Measurements from ENCODE around the gene SLC6A8. TPM values are rescaled to one million over a fixed set of nuclear protein-coding genes. Genes with fewer than 3 reads are reported as not detected.
"Not testable (repeated sequence)": the region's sequence is repeated elsewhere in the genome, so short reads cannot be mapped to it uniquely, and the experiment has no call there.

SLC6A8 gene
- total and polyA plus RNA-seq, 2 donors (not counting 3 experiments of a cell fraction or from before 2014, with no cell fraction given): 22.7 to 23.6 TPM

- H3K4me1 ChIP-seq (ENCODE audit: control insufficient read depth, extremely low read depth, insufficient read depth, low read length): peaks cover 12% of the 10 kb centered on the region
- H2AFZ ChIP-seq (ENCODE audit: low read depth, low read length); DNase-seq (ENCODE audit: low read depth, low spot score); BruUV-seq (replicated peaks); POLR2A ChIA-PET; FAIRE-seq; H3K79me2 ChIP-seq (ENCODE audit: control insufficient read depth, insufficient read depth, low read length); H3K9me3 ChIP-seq (replicated peaks; ENCODE audit: control insufficient read depth, insufficient read depth, low read length); H3K4me2 ChIP-seq (ENCODE audit: insufficient read depth, low read length); H3K27me3 ChIP-seq (ENCODE audit: control insufficient read depth in 2 of 2, insufficient read depth in 2 of 2, low read length in 2 of 2); CTCF ChIA-PET; H4K20me1 ChIP-seq (replicated peaks; ENCODE audit: control insufficient read depth, extremely low read depth, insufficient read depth, low read length); dilution Hi-C loops (cut with MboI; ENCODE audit: extremely low pct_ligation_motif_present, low sequenced_read_pairs); H3K9ac ChIP-seq (replicated peaks; ENCODE audit: extremely low read depth, insufficient read depth, low read length); H3K4me3 ChIP-seq (replicated peaks in 1 of 3; ENCODE audit: insufficient read depth in 1 of 3, low read depth in 1 of 3, low read length in 3 of 3); intact Hi-C loops (cut with micrococcal nuclease); H3K27ac ChIP-seq (ENCODE audit: insufficient read depth, low read depth, low read length); H3K9me1 ChIP-seq (replicated peaks; ENCODE audit: control insufficient read depth, extremely low read depth, insufficient read depth, low read length): not testable (repeated sequence)
- H3K36me3 ChIP-seq (ENCODE audit: control insufficient read depth in 2 of 2, extremely low read depth in 1 of 2, insufficient read depth in 2 of 2, low read length in 2 of 2): peaks cover 2 to 19% of the 10 kb centered on the region in 2 experiments
Observed at GRCh38 chrX:153699210-153699783, 11.6 kb downstream of the SLC6A8 start.

- dilution Hi-C loops (cut with MboI; ENCODE audit: extremely low pct_ligation_motif_present, low sequenced_read_pairs); H3K4me3 ChIP-seq (replicated peaks in 1 of 3; ENCODE audit: insufficient read depth in 1 of 3, low read depth in 1 of 3, low read length in 3 of 3); H2AFZ ChIP-seq (ENCODE audit: low read depth, low read length); BruUV-seq (replicated peaks); H3K79me2 ChIP-seq (ENCODE audit: control insufficient read depth, insufficient read depth, low read length); H3K9me1 ChIP-seq (replicated peaks; ENCODE audit: control insufficient read depth, extremely low read depth, insufficient read depth, low read length); CTCF ChIA-PET; H3K27me3 ChIP-seq (ENCODE audit: control insufficient read depth in 2 of 2, insufficient read depth in 2 of 2, low read length in 2 of 2); POLR2A ChIA-PET; DNase-seq (ENCODE audit: low read depth, low spot score); H3K9ac ChIP-seq (replicated peaks; ENCODE audit: extremely low read depth, insufficient read depth, low read length); H3K9me3 ChIP-seq (replicated peaks; ENCODE audit: control insufficient read depth, insufficient read depth, low read length); intact Hi-C loops (cut with micrococcal nuclease); FAIRE-seq; H3K4me2 ChIP-seq (ENCODE audit: insufficient read depth, low read length); H4K20me1 ChIP-seq (replicated peaks; ENCODE audit: control insufficient read depth, extremely low read depth, insufficient read depth, low read length): not testable (repeated sequence)
- Histone ChIP-seq H3K27ac (ENCODE audit: insufficient read depth, low read depth, low read length) (peak overlapping the region; percentile 23), H3K36me3 (ENCODE audit: control insufficient read depth in 2 of 2, extremely low read depth in 1 of 2, insufficient read depth in 2 of 2, low read length in 2 of 2) (peaks cover 2 to 19% of the 10 kb centered on the region in 2 experiments), H3K4me1 (ENCODE audit: control insufficient read depth, extremely low read depth, insufficient read depth, low read length) (peaks cover 15% of the 10 kb centered on the region)
Observed at GRCh38 chrX:153699784-153700371, 12.2 kb downstream of the SLC6A8 start.
